GM18498 (cell line): ENCODE measurements around the gene MRPL49.

Source experiments
- ATAC-seq: cut with Tn5 transposase; IDR thresholded peaks from one replicate; pipeline ENCODE4 v1.9.1; 2021; ENCODE audit warnings: mild to moderate bottlenecking, moderate library complexity; ENCODE audit not compliant: unreplicated experiment

Gene MRPL49

GRCh38 chr11:65102142-65103095 is 19.7 kb upstream of the MRPL49 start:
- ATAC-seq, result no peak

- no peak for ATAC-seq
These were observed 18.6 kb upstream of the MRPL49 start for GRCh38 chr11:65103476-65103875.

GRCh38 chr11:65104628-65105027 is 17.5 kb upstream of the MRPL49 start:
- no peak for ATAC-seq

- ATAC-seq, result no peak
These were observed 15.0 kb upstream of the MRPL49 start for GRCh38 chr11:65107078-65107477.

GRCh38 chr11:65107751-65108468 is 14.2 kb upstream of the MRPL49 start:
- ATAC-seq, result no peak

GRCh38 chr11:65108469-65109123 is 13.5 kb upstream of the MRPL49 start:
- ATAC-seq, result no peak

GRCh38 chr11:65109231-65110198 is 12.6 kb upstream of the MRPL49 start:
- ATAC-seq, result no peak

GRCh38 chr11:65110354-65110861 is 11.7 kb upstream of the MRPL49 start:
- ATAC-seq, result no peak

- no peak for ATAC-seq
These were observed 10.9 kb upstream of the MRPL49 start for GRCh38 chr11:65111159-65111743.

GRCh38 chr11:65111744-65112545 is 10.2 kb upstream of the MRPL49 start, which contains the start of gene TM7SF2:
Gene TM7SF2 (plus strand): TSS chr11:65111872. CDS start chr11:65112016, 144 bp downstream.
- ATAC-seq, result peak; percentile 69

- peak; percentile 33 for ATAC-seq
These were observed 9.4 kb upstream of the MRPL49 start for GRCh38 chr11:65112546-65113360.

- ATAC-seq, result no peak
These were observed 8.8 kb upstream of the MRPL49 start for GRCh38 chr11:65113361-65113756.

GRCh38 chr11:65113839-65114238 is 8.3 kb upstream of the MRPL49 start:
- no peak for ATAC-seq

- ATAC-seq, result no peak
These were observed 7.5 kb upstream of the MRPL49 start for GRCh38 chr11:65114538-65115171.

GRCh38 chr11:65115361-65116082 is 6.6 kb upstream of the MRPL49 start:
- ATAC-seq, result no peak

GRCh38 chr11:65116370-65117205 is 5.5 kb upstream of the MRPL49 start:
- no peak for ATAC-seq
